Activated naive CD4-positive, alpha-beta T cell treated with Interleukin-2 at 50 U/mL for 16 hours (primary cell): ENCODE data around the gene PNKP.
A peak's percentile ranks its signal among the peaks of the same experiment; 100 is the strongest.
"Not testable (repeated sequence)": the region's sequence is repeated elsewhere in the genome, so short reads cannot be mapped to it uniquely, and the experiment has no call there.

Experiments
- DNase-seq: peaks from one replicate; pipeline ENCODE4 v3.0.0-alpha.2; 2020

PNKP gene

GRCh38 chr19:49840736-49841249 is 26.6 kb downstream of the PNKP start:
- no peak for DNase-seq

DNA sequence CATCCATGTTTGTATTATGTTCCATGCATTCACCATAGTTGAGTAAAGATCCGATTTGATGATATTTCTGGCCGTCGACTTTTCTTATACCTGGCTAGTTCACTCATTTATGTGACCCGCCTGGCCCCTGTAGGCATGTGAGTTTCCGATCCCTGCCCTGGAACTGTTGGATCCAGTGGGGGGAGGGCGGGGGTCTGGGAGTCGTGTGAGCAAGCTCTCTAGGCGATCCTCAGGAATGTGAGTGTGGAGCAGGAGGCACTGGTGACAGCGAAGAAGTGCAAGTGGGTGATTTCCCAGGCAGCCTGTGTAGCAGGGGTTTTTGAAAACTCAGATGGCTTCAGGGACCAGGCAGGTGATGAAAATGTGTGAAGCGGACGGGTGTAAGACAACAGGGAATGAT is 27.1 kb downstream of the PNKP start:
- no peak for DNase-seq

GRCh38 chr19:49839713-49840112 is 27.7 kb downstream of the PNKP start:
- no peak for DNase-seq

DNA sequence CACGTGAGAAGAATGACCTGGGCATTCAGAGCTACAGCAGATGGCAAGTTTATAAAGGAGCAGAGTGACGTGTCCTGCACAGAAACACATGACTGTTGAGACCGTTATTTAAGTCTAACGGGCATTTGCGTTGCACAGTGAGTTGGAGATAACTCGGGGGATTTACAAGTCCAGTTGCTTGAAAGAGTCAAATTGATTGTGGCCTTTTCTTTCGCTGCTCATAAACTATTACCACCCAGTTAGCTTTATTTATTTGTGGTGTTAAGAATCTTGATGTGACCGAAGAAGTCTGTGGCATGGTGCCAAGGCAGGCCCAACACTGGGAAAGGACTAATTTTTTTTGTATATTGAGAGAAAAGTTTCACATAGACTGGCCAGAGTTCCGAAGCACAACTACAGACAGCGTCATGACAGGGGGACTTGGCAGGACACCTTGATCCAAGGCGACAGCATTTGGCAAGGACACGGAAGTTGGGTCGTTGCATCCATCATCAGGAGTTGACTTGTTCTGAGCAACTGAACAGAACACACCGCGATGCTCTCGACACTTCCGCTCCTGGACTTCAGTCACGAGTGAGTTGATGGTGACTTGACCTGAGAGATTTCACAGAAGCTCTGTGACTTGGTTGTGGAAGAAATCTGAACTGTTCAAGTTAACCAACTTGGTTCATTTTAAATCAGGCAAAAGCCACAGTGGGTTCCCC is 28.3 kb downstream of the PNKP start:
- DNase-seq = no peak

DNA sequence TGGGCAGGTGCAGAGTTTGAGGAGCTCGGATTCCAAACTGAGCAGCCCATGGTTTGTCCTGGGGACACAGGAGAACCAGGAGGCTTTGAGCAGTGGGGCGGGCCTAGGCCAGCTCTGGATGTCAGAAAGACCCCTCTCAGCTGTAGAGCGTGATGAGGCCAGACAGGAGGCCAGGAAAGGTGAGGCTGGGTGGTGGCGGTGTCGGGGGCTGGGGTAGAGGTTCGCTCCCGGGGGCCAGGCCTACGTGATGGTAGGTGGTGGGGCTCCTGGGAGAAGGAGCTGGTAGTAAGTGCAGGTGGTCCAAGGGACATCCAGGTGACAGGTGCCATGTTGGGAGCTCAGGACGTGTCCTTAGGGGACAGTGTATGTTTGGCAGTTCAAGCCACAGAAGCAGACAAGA is 30.0 kb downstream of the PNKP start:
- no peak for DNase-seq

DNA sequence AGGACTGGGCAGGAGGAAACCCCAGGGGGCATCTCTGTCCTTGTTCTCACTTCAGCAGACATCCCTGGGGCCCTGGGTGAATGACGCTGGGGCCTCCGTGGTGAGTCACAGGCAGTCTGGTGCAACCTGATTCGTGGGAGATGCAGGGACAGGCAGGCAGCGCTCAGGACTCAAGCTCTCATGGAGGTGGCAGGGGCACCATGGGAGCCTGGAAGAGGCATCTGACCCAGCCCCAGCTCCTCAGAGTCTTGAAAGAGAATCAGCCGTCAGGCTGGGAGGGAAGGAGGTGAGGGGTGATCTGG is 30.4 kb downstream of the PNKP start:
- DNase-seq = no peak

DNA sequence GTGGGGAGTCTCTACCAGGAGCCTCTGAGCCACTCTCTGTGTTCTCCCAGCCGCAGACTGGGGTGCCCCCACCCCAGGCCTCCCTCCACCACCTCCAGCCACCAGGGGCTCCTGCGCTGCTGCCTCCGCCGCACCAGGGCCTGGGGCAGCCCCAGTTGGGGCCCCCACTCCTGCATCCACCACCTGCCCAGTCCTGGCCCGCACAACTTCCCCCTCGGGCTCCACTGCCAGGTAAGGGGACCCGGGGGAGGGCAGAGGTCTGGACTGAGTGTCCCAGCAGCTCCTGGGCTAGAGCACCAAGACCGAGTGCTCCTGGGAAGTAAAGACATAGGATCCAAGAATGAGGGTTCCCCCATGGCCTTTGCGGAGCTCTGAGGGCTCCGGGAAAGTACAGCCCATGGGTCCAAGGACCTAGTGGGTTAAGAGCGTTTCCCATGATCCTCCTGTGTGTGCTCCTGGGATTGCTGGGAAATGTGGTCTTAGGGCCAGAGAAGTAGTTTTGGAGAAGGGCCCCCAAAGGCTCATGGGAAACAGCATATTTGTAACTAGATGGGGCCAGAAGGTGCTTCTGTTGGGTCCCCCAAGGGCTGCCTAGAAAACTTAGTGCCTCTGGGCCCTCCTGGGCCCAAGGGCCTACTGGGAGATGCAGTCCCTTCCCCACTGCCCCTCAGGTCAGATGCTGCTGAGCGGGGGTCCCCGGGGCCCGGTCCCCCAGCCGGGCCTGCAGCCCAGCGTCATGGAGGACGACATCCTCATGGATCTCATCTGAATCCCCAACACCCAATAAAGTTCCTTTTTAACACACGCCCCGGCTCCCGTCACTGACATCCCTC is 31.0 kb downstream of the PNKP start:
- DNase-seq = no peak

DNA sequence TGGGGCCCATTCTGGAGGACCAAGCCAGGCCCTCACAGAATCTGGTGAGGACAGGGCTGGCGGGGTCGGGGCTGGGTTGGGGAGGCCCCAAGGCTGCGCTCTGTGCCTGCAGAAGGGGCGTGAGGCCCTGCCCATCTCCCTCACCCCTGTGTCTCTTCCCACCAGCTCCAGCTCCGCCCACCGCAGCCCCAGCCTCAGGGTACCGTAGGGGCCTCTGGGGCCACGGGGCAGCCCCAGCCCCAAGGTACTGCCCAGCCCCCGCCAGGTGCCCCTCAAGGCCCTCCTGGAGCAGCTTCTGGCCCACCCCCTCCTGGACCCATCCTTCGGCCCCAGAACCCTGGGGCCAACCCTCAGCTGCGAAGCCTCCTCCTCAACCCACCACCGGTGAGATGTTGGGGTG is 31.8 kb downstream of the PNKP start:
- DNase-seq = no peak

DNA sequence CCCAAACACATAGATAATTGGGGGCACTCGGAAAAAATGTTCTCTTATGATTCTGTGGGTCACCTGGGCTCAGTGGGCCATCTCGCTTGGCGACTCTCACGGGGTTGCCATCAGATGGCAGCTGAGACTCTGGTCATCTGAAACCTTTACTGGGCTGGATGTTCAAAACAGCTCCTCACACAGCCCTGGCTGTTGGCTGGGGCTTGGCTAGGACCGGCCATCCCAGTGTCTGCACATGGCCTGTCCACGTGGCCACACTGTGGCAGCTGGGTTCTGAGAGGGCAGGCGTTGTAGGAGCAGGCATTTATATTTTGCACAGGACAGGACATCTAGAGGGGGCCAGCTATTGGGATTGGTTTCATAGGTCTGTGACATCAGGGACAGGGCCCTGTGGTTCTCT is 33.8 kb downstream of the PNKP start:
- DNase-seq = no peak

- no peak for DNase-seq
Measured at GRCh38 chr19:49832556-49832955, 34.8 kb downstream of the PNKP start.

GRCh38 chr19:49831592-49831991 is 35.8 kb downstream of the PNKP start:
- no peak for DNase-seq

GRCh38 chr19:49830766-49831165 is 36.6 kb downstream of the PNKP start:
- DNase-seq = no peak

- DNase-seq = no peak
Measured at GRCh38 chr19:49829721-49830120, 37.7 kb downstream of the PNKP start.

- no peak for DNase-seq
Measured at GRCh38 chr19:49829200-49829599, 38.2 kb downstream of the PNKP start.

GRCh38 chr19:49827034-49827433 is 40.3 kb downstream of the PNKP start:
- DNase-seq = no peak

DNA sequence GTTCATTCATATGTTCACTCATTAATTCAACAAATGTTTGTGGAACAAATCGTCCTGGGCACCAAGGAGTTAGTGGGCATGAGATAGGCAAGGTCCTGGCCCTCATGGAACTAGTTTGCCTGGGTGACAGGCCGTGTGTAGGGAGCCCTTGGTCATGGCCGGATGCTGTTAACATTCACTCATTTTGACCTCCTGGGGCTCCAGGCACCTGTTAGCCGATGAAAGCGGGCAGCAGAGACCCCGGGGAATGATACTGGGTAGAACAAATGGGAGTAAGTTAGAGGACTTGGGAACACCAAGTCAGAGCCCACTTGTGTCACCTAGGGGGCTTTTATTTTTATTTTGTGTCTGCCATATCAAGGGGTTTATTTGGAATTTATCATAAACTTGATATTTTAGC is 42.7 kb downstream of the PNKP start:
- DNase-seq = no peak

GRCh38 chr19:49823472-49823871 is 43.9 kb downstream of the PNKP start:
- no peak for DNase-seq

- DNase-seq = no peak
Measured at GRCh38 chr19:49820125-49820524, 47.3 kb downstream of the PNKP start.

- not testable (repeated sequence) for DNase-seq
Measured at GRCh38 chr19:49819452-49820115, 47.8 kb downstream of the PNKP start.

GRCh38 chr19:49818649-49819370 is 48.6 kb downstream of the PNKP start:
- DNase-seq = no peak

DNA sequence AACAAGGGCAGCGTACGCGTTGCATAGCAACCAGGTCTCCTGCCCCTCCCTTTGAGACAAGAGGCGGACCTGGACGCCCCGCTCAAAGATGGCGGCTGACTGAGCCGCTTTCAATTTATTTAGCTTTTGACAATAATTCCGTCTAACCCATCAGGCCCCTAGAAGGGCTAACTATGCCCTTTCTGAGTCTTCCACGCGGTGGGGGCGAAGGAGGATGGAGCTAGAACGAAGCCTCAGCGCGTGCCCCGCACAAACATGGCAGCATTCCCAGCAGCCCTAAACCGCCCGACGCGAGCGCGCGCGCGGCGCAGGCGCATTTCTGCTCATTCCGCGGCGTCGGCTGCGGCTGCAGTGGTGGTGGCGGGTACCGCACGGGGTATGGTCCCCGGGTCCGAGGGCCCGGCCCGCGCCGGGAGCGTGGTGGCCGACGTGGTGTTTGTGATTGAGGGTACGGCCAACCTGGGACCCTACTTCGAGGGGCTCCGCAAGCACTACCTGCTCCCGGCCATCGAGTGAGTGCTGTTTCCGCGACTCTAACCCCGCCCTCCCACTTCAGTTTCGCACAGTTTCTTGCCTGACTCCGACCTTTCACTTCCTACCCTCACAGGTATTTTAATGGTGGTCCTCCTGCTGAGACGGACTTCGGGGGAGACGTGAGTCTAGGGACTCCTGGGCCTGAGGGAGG is 49.3 kb downstream of the PNKP start, which contains the start of gene MED25:
Gene MED25, plus strand, starts transcription at position 326 of the 685 bp plus-strand sequence. Its CDS starts 53 bp downstream, at position 379.
- peak; percentile 88 for DNase-seq

- no peak for DNase-seq
Measured at GRCh38 chr19:49816590-49816989, 50.8 kb downstream of the PNKP start.
